AG09319 (cell line): ENCODE results near the gene ABCA3.

Experiments used
- DNase-seq: peaks from one replicate; pipeline ENCODE4 v3.0.0-alpha.2; 2010; ENCODE audit warnings: low read depth; ENCODE audit errors: extremely low read depth
- CTCF ChIP-seq: IDR thresholded peaks from 2 replicates; pipeline ENCODE4 v1.5.1; 2011; ENCODE audit warnings: low read depth, mild to moderate bottlenecking, inconsistent platforms, low read length, moderate library complexity

ABCA3 gene

DNA sequence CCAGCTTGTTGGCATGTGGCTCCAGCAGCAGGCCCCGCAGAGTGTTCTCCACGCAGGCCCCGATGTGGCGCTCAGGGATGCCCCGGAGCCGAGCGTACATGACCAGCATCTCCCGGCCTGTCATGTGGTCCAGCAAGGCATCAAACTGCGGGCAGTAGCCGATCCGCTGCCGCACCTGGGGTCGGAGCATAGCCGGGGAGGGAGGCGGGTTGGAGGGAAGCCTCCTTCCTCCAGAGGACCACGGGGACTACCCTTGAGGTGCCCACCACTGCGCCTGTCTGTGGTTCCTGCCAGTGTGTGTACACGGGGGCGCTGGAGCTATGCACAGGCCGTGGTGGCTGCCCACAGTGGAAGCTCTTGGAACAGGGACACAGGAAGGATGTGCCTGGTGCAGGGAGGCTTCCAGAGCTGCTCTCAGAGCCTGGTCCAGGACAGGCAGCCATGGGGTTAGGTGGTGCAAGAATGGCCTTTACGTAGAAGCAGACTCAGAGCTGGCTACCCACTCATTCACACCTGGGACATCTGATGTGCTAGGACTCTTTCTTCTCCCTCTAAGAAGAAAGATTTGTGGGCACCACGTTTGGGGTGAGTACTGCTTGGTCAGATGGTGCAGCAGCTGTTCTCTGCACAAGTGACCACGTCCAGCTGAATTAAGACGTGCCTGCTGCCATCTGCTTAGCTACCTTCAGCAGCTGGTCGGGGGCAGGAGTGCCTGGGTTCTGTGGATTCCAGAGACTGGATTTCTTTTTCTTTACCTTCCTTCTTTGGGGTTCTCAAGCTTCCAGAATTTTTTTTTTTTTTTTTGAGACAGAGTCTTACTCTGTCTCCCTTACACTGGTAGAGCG lies 61.4 kb downstream of the ABCA3 start:
- TF ChIP-seq CTCF: no peak
- no peak for DNase-seq

DNA sequence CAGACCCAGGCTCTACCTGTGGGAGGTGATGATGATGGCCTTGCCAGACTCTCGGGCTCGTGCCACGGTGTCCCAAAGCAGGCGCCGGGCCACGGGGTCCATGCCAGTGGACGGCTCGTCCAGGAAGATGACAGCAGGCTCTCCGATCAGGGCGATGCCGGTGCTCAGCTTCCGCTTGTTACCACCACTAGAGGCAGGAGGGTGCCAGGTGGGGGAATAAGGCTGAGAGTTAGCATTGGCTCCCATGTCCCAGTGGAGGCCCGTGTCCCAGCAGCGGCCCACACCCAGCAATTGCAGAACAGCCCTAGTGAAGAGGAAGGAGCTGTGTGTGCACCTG lies 62.3 kb downstream of the ABCA3 start:
- no peak for TF ChIP-seq CTCF
- no peak for DNase-seq

DNA sequence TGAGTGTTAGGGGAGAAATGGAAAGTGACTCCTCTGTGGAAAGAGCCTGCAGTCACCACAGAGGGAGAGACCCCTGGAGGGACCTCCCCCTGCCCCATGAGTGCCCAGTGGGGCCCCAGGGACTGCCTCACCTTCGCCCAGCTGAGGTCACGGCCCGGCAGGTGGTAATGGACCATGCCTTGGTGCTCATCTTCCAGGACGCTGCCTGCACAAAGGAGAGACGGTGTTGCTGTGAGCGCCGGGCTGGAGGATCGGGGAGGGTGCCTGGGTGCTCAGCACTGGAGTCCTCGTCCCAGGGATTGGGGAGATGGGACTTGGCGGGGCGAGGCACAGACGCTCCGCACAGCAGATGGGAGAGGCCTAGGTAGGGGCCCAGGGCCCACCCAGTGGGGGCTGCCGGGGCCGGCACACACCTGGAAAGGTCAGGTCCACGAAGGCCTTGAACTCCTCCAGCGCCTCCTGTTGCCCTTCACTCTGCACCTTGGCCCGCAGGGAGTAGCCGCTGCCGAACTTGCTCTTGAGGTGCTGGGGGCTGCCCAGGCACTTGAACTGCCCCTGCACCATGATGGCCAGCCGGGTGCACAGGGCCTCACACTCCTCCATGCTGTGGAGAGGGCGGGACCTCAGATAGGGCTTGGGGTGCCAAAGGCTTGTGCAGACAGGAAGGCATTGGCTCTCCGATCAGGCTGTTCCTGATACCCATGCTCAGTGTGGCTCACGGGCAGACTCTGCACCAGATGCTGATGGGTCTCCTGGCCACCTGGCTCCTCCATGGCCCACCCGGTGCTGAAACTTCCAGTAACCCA lies 62.9 kb downstream of the ABCA3 start:
- no peak for DNase-seq
- TF ChIP-seq CTCF: no peak

DNA sequence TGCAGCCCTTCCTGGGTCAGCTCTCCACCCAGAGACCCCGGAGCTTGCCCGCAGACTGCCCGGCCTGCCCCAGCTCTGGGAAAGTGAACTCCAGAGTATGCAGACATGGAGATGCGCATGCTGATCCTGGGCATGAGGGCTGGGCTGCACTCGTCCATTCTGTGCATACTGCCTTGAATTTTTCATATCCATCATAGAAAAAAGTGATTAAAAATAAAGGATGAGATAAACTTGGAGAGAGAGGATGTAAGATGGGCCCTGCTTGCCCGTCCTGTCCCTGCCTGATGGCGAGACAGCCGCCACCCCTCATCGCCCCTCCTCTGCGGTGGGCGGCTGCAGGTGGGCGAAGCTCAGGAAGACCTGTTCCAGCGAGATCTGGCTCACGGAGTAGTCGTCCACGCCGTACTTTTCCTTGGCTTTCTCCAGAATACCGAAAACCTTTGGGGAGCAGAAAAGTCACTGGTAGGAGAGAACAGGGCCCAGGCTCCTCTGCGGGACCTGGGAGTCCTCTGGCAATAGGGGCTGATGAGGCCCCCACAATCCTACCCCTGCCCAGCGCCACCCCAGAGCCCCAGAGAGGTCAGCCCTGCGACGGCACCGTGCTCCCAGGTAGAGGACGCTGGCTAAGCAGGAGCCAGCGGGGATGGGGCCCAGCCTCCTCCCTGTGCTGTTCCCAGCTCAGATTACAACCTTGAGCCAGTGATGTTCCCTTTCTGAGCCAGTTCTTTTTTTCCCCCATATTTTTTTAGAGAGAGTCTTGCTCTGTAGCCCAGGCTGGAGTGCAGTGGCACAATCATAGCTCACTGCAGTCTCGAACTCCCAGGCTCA lies 63.9 kb downstream of the ABCA3 start:
- no peak for TF ChIP-seq CTCF
- DNase-seq: no peak

- no peak for DNase-seq
- no peak for TF ChIP-seq CTCF
Measured at GRCh38 chr16:2275476-2276367, 64.8 kb downstream of the ABCA3 start.

- DNase-seq: no peak
Measured at GRCh38 chr16:2273931-2274330, 66.6 kb downstream of the ABCA3 start.

More at GRCh38 chr16:2273931-2274330, 66.6 kb downstream of the ABCA3 start:
- TF ChIP-seq CTCF: no peak
